K562 (cell line): ENCODE data around the gene GPX6. TPM values are rescaled to one million over a fixed set of nuclear protein-coding genes. Genes with fewer than 3 reads are reported as not detected.

Experiments used
- BACH1 ChIP-seq: fragments of 200-800 bp; sonication (Bioruptor generic); IDR thresholded peaks from 2 replicates; pipeline ENCODE4 v1.6.1; 2016; ENCODE audit warnings: missing genetic modification characterization, missing compliant biosample characterization
- CGGBP1 ChIP-seq: fragments of 250-450 bp; sonication (Bioruptor Pico); IDR thresholded peaks from 2 replicates; pipeline ENCODE4 v1.9.0; 2021; ENCODE audit warnings: mild to moderate bottlenecking
- CREB3 ChIP-seq: fragments of 450-650 bp; conservative IDR thresholded peaks from 2 replicates; pipeline ENCODE4 v1.6.1; 2016; ENCODE audit warnings: missing genetic modification characterization, low read depth, mild to moderate bottlenecking, missing compliant biosample characterization, moderate library complexity
- CSDE1 ChIP-seq, 2 experiments: fragments of 450-650 bp; IDR thresholded peaks; 2 replicates each; pipeline ENCODE4 v1.6.1; 2016; ENCODE audit warnings: mild to moderate bottlenecking in 1 of 2
- CXXC5 ChIP-seq: fragments of 250-450 bp; sonication (Bioruptor Pico); IDR thresholded peaks from 2 replicates; pipeline ENCODE4 v1.8.0; 2022; ENCODE audit warnings: inconsistent platforms, mild to moderate bottlenecking, moderate library complexity
- ELK1 ChIP-seq: sonication (generic); formaldehyde crosslinking; IDR thresholded peaks from 2 replicates; pipeline ENCODE4 v1.8.1; 2022; ENCODE audit warnings: missing genetic modification reagents
- ETV5 ChIP-seq: sonication (generic); formaldehyde crosslinking; IDR thresholded peaks from 2 replicates; pipeline ENCODE4 v1.4.0; 2020; ENCODE audit warnings: low read depth, mild to moderate bottlenecking, missing genetic modification reagents
- FOS ChIP-seq: IDR thresholded peaks from 3 replicates; pipeline ENCODE4 v1.6.1; 2011; ENCODE audit not compliant: insufficient read length; ENCODE audit errors: extremely low read depth
- GABPA ChIP-seq: fragments of 200-800 bp; sonication (Bioruptor generic); conservative IDR thresholded peaks from 2 replicates; pipeline ENCODE4 v1.6.1; 2016; ENCODE audit warnings: low read depth, missing genetic modification characterization, missing compliant biosample characterization
- IRF1 ChIP-seq: sonication (generic); formaldehyde crosslinking; IDR thresholded peaks from 2 replicates; pipeline ENCODE4 v1.8.0; 2022; ENCODE audit warnings: missing genetic modification reagents, mild to moderate bottlenecking, borderline replicate concordance
- KDM4B ChIP-seq, 2 experiments: fragments of 450-650 bp in 1 of 2; sonication (generic) in 1 of 2; IDR thresholded peaks; 2 replicates each; pipeline ENCODE4 v1.6.1; 2016 to 2017; ENCODE audit warnings: borderline replicate concordance in 2 of 2, antibody characterized with exemption in 1 of 2, low read depth in 1 of 2, mild to moderate bottlenecking in 1 of 2
- KHSRP ChIP-seq: fragments of 450-650 bp; IDR thresholded peaks from 2 replicates; pipeline ENCODE4 v1.6.1; 2017
- NBN ChIP-seq: fragments of 450-650 bp; IDR thresholded peaks from 2 replicates; pipeline ENCODE4 v1.6.1; 2016; ENCODE audit warnings: low read depth, mild to moderate bottlenecking
- RBM22 ChIP-seq: fragments of 200-400 bp; formaldehyde crosslinking; IDR thresholded peaks from 2 replicates; pipeline ENCODE4 v1.6.1; 2018; ENCODE audit warnings: low read length, low read depth; ENCODE audit not compliant: poor library complexity, severe bottlenecking
- SMAD4 ChIP-seq: fragments of 250-450 bp; sonication (Bioruptor Pico); conservative IDR thresholded peaks from 2 replicates; pipeline ENCODE4 v1.8.0; 2021; ENCODE audit warnings: inconsistent platforms, mild to moderate bottlenecking, moderate library complexity
- TFAP4 ChIP-seq: sonication (generic); formaldehyde crosslinking; IDR thresholded peaks from 2 replicates; pipeline ENCODE4 v1.8.0; 2022; ENCODE audit warnings: missing genetic modification reagents, mild to moderate bottlenecking, moderate library complexity, borderline replicate concordance
- ZBTB11 ChIP-seq, 3 experiments: fragments of 200-800 bp in 1 of 3; fragments of 250-450 bp in 1 of 3; fragments of 450-650 bp in 1 of 3; sonication (Bioruptor Pico) in 1 of 3; sonication (Bioruptor generic) in 1 of 3; formaldehyde crosslinking in 1 of 3; IDR thresholded peaks; 2 replicates each; pipeline versions ENCODE4 v1.6.1 to v1.8.0; 2016 to 2022; ENCODE audit warnings: mild to moderate bottlenecking in 2 of 3, missing genetic modification characterization in 2 of 3, missing compliant biosample characterization in 1 of 3, moderate library complexity in 1 of 3
- ZNF586 ChIP-seq: fragments of 450-650 bp; formaldehyde crosslinking; conservative IDR thresholded peaks from 2 replicates; pipeline ENCODE4 v1.4.0; 2020; ENCODE audit warnings: mild to moderate bottlenecking, moderate library complexity
- polyA plus RNA-seq, 8 experiments: library from polyadenylated mRNA; depleted of rRNA in 4 of 8; stranded (reverse) in 5 of 8; unstranded in 3 of 8; fragments of >200 nt; fragmentation: Nextera tagmentation in 2 of 8; fragmentation: Illumina TruSeq in 1 of 8; extraction: Ambion mirVana in 2 of 8; extraction: Trizol in 1 of 8; gene quantifications; 2 replicates each; pipeline versions ENCODE4 v1.2.1 to v1.2.3, GENCODE V29; 2011 to 2014; ENCODE audit warnings: inconsistent platforms in 1 of 8, missing spikeins in 1 of 8
- total RNA-seq, 7 experiments: library from RNA; depleted of rRNA in 6 of 7; stranded (reverse); fragments of >200 nt in 6 of 7; fragmentation: Illumina TruSeq in 2 of 7; extraction: Trizol in 2 of 7; gene quantifications; 2 replicates each; pipeline versions ENCODE4 v1.2.1 to v1.2.3, GENCODE V29; 2011 to 2021; ENCODE audit warnings: low replicate concordance in 1 of 7

The GPX6 gene
- total and polyA plus RNA-seq, 9 of the 15 experiments (the other 6 are each of a cell fraction or from before 2014, with no cell fraction given), result not detected

GRCh38 chr6:28488916-28489365 is 26.7 kb downstream of the GPX6 start (continued):
- TF ChIP-seq CREB3 (tag), result peak; percentile 83; the same call in 1 of the 2 replicates
- TF ChIP-seq ZBTB11 (CRISPR knock-in tag; IDR thresholded peaks at IDR 0.05), result no peak
- no peak for TF ChIP-seq CXXC5 (CRISPR knock-in tag)
- TF ChIP-seq KHSRP, result peak; percentile 76
- peak; percentile 36; the same call in 1 of the 2 replicates for TF ChIP-seq GABPA
- 0 out of 2 replicates have a peak, but pooled peaks have one; percentile 70 for TF ChIP-seq NBN
- TF ChIP-seq IRF1 (CRISPR knock-in tag), result no peak
- TF ChIP-seq TFAP4 (CRISPR knock-in tag), result peak; percentile 25; the same call in 1 of the 2 replicates
- no peak for TF ChIP-seq ELK1 (CRISPR knock-in tag)
- 0 out of 4 replicates have a peak, but pooled peaks of 1 of the 2 experiments have one; percentile 36 for TF ChIP-seq KDM4B (IDR thresholded peaks at IDR 0.05; ENCODE audit: borderline replicate concordance in 2 of 2, low read depth in 1 of 2)
- no peak for TF ChIP-seq ETV5 (CRISPR knock-in tag)
- TF ChIP-seq BACH1 (tag), result peak; percentile 62; the same call in 1 of the 2 replicates
- TF ChIP-seq CSDE1 (IDR thresholded peaks at IDR 0.05), result peak in 1 of 2 experiments; percentile 55; a peak in 2 of 4 replicates
- peak; percentile 34 for TF ChIP-seq RBM22
- 0 out of 2 replicates have a peak, but pooled peaks have one; percentile 20 for TF ChIP-seq ZNF586 (CRISPR knock-in tag)
- no peak for TF ChIP-seq FOS
- TF ChIP-seq CGGBP1, result peak; percentile 71; the same call in 1 of the 2 replicates
- TF ChIP-seq SMAD4 (CRISPR knock-in tag), result no peak; the same call in 1 of the 2 replicates
